Colonic mucosa (tissue), 4 donors: ENCODE data around the gene PDE5A. TPM values are rescaled to one million over a fixed set of nuclear protein-coding genes. Genes with fewer than 3 reads are reported as not detected.

Experiments
- DNase-seq: peaks from one replicate; pipeline ENCODE4 v3.0.0-alpha.2; 2020
- H3K27ac ChIP-seq: fragments of 200-600 bp; one replicate; pipeline ENCODE4 v1.8.0; 2021
- H3K27me3 ChIP-seq: fragments of 200-600 bp; one replicate; pipeline ENCODE4 v1.8.0; 2021
- H3K36me3 ChIP-seq: fragments of 200-600 bp; one replicate; pipeline ENCODE4 v1.8.0; 2021
- H3K4me1 ChIP-seq: fragments of 200-600 bp; one replicate; pipeline ENCODE4 v1.8.0; 2021; ENCODE audit warnings: mild to moderate bottlenecking
- H3K4me3 ChIP-seq: fragments of 200-600 bp; one replicate; pipeline ENCODE4 v1.8.0; 2021
- H3K9ac ChIP-seq, 2 donors: one replicate each; pipeline ENCODE4 v1.7.0; 2013; ENCODE audit warnings: control low read depth in 2 of 2, low read depth in 2 of 2, low read length in 2 of 2
- H3K9me3 ChIP-seq: fragments of 200-600 bp; one replicate; pipeline ENCODE4 v1.8.0; 2021
- intact Hi-C: fragments of 100-400 bp; cut with DNase I; formaldehyde crosslinking; loops from one replicate; pipeline ENCODE4 v1.14.1; 2022
- total RNA-seq, 2 donors: library from RNA; stranded (reverse); fragmentation: NEBNext Ultra II Directional in 1 of 2; extraction: Animal tissue kit (Norgen Biotek cat#: 25700) in 1 of 2; gene quantifications; one replicate each; pipeline ENCODE4 v1.2.1, GENCODE V29; 2021
- TF ChIP-seq, protein P1 (sequence below): fragments of 200-600 bp; IDR thresholded peaks from one replicate; pipeline ENCODE4 v1.8.0; 2022; ENCODE audit warnings: antibody characterized with exemption, mild to moderate bottlenecking
- donor health status: healthy.
- donor health status: DM: no; HTN: no; CAD: no.
- donor health status: DM: no; HTN: no; CAD: no.

Gene PDE5A
- total RNA-seq, 2 donors from 2014 or later: 17.6 to 42.5 TPM

DNA sequence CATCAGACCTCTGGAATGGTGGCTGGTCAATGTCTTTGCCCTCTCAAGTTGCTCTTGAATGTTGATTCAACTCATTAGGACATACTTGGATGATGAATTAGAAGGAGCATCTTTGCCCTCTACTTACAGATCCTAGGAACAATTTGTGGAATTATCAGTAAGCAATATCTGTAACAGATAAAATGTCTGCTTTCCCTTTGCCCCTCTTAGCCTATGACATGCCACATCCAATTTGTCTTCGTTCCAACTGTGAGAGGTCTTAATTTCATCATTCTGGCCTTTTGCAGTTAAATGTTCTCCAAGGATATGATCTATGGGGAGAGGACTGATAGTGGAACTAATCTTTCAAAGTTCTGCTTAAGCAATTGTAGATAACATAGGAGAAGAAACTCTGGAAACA, 148.3 kb downstream of the PDE5A start:
- no peaks in the 10 kb centered on the region for H3K27me3 ChIP-seq
- H3K27ac ChIP-seq: no peak overlapping the region

DNA sequence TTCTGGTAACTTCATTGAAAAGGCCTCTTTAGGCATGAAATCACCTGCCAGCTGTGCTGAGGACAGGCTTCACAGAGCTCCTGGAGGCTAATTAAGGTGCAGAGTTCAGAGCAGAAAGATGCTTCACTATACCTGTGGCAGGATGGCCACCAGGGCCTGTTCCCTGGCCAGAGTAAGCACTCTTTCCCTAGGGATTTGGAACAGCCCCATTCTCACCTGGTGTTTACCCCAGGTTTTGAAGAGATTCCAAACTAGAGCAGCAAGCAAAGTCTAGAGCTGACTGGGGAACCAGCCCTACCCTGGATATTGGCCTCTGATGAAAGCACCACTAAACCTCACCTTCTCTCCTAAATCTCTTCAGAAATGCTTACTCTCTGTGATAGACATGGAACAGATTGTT, 148.8 kb downstream of the PDE5A start:
- DNase-seq: no peak
- H3K4me3 ChIP-seq: no peak overlapping the region
- intact Hi-C loops: no loop called here
- no peaks in the 10 kb centered on the region for H3K36me3 ChIP-seq
- no peaks in the 10 kb centered on the region for H3K4me1 ChIP-seq
- TF ChIP-seq, protein P1, sequence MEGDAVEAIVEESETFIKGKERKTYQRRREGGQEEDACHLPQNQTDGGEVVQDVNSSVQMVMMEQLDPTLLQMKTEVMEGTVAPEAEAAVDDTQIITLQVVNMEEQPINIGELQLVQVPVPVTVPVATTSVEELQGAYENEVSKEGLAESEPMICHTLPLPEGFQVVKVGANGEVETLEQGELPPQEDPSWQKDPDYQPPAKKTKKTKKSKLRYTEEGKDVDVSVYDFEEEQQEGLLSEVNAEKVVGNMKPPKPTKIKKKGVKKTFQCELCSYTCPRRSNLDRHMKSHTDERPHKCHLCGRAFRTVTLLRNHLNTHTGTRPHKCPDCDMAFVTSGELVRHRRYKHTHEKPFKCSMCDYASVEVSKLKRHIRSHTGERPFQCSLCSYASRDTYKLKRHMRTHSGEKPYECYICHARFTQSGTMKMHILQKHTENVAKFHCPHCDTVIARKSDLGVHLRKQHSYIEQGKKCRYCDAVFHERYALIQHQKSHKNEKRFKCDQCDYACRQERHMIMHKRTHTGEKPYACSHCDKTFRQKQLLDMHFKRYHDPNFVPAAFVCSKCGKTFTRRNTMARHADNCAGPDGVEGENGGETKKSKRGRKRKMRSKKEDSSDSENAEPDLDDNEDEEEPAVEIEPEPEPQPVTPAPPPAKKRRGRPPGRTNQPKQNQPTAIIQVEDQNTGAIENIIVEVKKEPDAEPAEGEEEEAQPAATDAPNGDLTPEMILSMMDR: no peak
- no peak overlapping the region for H3K9ac ChIP-seq
- no peaks in the 10 kb centered on the region for H3K27me3 ChIP-seq
- no peaks in the 10 kb centered on the region for H3K9me3 ChIP-seq
- H3K27ac ChIP-seq: no peak overlapping the region

More for the DNA sequence above, 148.3 kb downstream of the PDE5A start:
- no peaks in the 10 kb centered on the region for H3K9me3 ChIP-seq
- TF ChIP-seq, protein P1: no peak
- no peaks in the 10 kb centered on the region for H3K4me1 ChIP-seq
- no peaks in the 10 kb centered on the region for H3K36me3 ChIP-seq
- DNase-seq: no peak
- no peak overlapping the region for H3K9ac ChIP-seq
- intact Hi-C loops: no loop called here
- no peak overlapping the region for H3K4me3 ChIP-seq

DNA sequence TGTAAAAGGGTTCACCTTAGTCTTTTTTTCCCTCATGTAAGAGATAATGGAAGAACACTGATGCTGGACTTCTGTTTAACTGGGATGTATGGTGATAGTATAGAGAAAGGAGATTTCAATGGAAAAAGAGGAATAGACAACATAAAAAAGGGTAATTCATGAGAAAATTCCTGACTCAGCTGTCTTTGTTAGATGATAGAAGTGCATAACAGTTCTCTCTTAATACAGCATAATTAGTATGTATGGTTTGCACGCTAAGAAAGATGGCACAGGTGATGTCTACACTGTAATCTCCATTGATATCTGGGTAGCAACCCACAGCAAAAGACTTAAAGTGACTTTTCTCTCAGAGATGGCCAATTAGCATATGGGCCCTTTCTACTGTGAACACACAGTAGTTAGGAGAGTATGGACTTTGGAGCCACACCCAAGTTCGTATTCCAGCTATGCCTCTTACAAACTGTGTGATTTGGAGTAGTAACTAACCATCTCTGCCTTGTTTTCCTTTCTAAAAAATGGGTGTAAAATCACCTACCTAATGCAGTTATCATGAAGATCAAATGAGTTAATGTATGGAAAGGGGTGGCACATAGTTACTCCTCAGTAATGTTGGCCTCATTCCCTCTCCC, 149.3 kb downstream of the PDE5A start:
- H3K27ac ChIP-seq: peak overlapping the region; percentile 30
- intact Hi-C loops: no loop called here

DNA sequence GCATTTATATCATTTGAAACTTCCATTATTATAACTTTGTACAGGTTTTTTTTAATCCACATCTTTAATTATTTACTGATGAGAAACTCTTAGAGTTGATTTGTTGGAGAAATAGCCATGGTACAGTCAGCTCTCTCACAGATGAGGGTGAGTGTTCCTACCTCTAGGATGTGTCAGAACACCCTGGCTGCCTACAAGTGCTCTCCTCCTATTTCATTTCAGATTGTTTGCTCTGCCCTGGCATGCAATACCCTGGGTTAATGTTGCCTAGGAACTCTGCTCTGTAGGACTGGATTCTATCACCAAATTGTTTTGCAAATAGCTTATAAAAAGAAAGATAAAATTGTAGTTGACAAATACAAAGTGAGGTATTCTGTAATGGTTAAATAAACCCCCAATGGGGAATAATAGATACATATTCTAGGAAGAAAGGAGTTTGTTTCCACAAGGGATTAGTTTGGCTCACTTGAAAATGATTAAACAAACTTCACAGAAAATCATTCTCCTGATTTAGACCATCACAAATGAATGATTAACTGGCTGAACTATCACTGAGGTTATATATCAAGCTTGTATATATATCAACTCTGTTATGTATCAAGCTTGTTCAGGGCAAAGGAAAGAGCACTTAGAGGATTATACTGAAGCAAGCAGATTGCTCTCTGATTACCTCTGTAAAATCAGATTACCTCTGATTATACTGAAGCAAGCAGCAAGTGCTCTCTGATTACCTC, 150.0 kb downstream of the PDE5A start:
- H3K4me1 ChIP-seq: no peaks in the 10 kb centered on the region
- TF ChIP-seq, protein P1: no peak
- H3K9ac ChIP-seq: no peak overlapping the region
- peak overlapping the region; percentile 30 for H3K27ac ChIP-seq
- DNase-seq: peak; percentile 28
- no peaks in the 10 kb centered on the region for H3K9me3 ChIP-seq
- no peaks in the 10 kb centered on the region for H3K36me3 ChIP-seq
- intact Hi-C loops: no loop called here
- H3K27me3 ChIP-seq: no peaks in the 10 kb centered on the region
- H3K4me3 ChIP-seq: no peak overlapping the region

More for the DNA sequence above, 149.3 kb downstream of the PDE5A start:
- Histone ChIP-seq H3K9ac (no peak overlapping the region), H3K36me3 (no peaks in the 10 kb centered on the region), H3K4me3 (no peak overlapping the region), H3K9me3 (no peaks in the 10 kb centered on the region), H3K27me3 (no peaks in the 10 kb centered on the region), H3K4me1 (no peaks in the 10 kb centered on the region)
- TF ChIP-seq, protein P1: no peak
- DNase-seq: peak; percentile 23

DNA sequence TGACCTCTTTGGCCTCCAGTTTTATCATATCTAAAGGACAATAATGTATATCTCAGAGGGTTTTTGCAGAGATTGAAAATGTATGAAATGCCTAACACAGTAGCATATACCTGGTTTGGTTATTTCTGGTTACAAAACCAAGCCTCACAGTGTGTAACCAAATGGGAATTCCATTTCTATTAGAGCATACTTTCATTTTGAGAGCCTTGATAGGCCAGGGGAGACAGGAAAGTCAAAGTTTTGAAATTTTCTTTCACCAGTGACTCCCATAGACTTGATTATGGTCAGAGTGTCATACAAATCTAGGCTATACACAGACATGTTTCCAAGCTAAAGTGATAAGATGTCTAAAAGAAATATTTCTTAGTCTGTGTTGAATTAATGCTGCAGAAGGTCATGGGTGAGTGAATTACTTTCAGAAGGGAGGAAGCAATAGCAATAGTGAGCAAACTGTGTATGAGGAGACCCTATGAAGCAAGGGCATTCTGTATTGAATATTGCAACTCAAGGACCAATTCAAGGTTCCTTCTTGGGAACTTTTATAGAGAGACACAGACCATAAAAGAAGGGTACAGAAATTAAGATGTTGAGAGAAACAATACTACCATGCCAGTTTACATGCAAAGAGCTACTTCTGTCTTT, 151.1 kb downstream of the PDE5A start:
- Histone ChIP-seq H3K9ac (no peak overlapping the region), H3K36me3 (no peaks in the 10 kb centered on the region), H3K4me1 (no peaks in the 10 kb centered on the region), H3K9me3 (no peaks in the 10 kb centered on the region), H3K27ac (no peak overlapping the region), H3K27me3 (no peaks in the 10 kb centered on the region), H3K4me3 (no peak overlapping the region)
- intact Hi-C loops: no loop called here
- TF ChIP-seq, protein P1: no peak
- DNase-seq: no peak
